GM19467 (cell line): ENCODE measurements around the gene GPATCH11.

Source experiments
- ATAC-seq: cut with Tn5 transposase; IDR thresholded peaks from one replicate; pipeline ENCODE4 v1.9.1; 2021; ENCODE audit warnings: mild to moderate bottlenecking, moderate library complexity; ENCODE audit not compliant: unreplicated experiment

Gene GPATCH11

DNA sequence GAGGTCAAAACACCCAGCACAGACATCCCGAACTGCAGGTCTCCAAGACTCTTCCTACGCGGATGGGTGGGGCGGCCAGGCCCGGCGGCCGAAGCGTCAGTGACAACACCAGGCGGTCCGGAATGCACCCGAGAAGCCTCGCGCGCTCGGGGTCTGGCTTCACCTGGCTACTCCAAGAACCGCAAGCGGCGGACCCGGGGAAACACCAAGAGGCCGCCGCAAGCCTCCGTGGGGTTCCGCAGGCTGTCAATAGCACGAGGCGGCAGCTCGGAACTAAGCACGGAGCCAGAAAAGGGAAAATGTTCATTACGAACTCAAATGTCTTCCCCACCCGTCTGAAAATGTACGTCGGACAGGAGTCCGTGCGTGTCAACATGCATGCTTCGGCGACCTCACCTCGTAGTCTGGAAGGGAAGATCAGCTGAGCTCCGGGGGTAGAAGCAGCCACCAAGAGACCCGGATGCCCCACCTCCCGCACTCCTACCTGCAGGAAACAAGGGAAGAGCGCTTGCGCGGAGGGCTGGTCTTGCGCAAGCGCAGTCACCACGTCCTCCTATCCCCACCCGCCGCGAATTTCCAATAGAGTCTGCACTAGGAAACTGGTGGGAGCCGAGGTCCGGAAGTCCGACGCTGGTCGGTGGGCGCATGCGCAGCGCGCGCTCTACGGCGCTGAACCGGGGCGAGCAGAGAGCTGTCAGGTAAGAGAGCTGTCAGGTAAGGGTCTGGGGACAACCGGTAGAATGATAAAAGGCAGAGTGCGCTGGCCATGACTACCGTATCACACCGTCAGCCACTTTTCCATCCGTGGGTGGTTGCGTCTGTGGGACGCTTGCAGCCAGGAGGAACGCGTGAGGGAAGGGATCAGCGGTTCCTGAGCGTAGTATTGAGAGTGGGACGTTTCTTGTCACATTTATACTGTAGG, at the start of gene GPATCH11, which contains the start of gene HEATR5B:
Gene GPATCH11, plus strand, starts transcription at position 646 of the 922 bp plus-strand sequence. CDS start 3,864 bp downstream, outside the sequence.
Gene HEATR5B, minus strand, starts transcription at position 500 of the 922 bp plus-strand sequence. CDS start 958 bp downstream, outside the sequence.
- peak; percentile 78 for ATAC-seq

DNA sequence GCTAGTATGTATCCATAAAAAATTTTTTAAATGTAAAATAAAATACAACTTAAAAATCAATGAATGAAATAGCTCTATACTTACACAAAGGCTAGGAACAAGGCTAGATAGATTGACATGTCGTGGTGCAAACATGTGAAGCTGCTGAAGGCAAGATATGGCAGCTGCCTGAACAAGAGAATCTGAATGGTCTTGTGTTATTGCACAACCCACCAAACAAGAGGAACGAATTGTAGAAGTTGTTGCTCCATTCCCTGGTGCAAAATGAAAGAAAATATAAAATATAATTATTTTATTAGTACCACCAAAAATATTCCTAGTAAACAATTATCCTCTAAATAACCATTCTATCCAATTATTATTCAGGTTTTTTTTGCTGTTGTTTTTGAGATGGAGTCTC, 46.5 kb upstream of the GPATCH11 start:
- ATAC-seq, result no peak

DNA sequence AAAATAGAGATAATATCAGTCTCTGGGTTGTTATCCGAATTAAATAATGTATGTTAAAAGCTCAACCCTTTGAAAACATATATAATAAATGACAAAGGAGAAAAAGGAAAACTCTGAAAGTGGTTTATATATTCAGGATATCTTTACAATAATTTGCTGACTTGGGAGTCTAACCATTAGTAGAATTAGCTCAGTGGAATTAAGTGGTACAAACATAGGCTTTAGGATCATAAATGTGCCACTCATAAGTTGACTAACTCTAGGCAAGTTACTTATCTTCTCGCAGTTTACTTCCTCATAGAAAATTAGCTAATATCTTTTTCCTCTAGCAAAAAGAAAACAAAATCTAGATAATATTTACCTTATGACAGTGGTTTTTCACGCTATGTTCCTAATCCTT, 44.7 kb upstream of the GPATCH11 start:
- no peak for ATAC-seq

DNA sequence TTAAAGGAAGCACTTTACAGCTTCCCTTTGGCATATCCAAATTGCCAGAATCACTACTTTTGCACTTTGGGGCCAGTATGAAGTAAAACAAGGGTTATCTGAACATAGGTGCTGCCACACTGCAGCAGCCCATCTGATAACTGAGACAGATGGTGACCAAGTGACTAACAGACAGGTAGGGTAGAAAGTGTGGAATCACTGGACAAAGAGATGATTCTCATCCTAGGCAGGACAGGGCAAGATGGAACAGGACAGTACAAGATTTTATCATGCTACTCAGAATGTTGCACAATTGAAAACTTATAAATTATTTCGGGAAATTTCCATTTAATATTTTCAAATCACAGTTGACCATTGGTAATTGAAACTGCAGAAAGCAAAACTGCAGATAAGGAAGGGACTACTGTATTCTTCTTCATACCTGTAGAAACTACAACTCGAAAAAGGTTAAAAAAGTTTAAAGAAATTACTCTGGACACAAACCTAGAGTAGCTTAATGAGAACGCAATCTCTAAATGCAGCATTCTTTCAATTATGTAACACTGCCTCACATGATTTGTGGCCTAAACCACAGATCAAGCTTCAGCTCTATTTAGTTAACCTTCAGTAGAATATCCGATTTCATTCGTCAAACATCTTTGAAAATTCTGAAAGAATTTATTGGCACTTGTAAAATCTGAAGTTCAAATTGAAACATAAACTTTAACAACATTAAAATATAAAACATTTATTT, 31.6 kb upstream of the GPATCH11 start:
- ATAC-seq, result no peak

DNA sequence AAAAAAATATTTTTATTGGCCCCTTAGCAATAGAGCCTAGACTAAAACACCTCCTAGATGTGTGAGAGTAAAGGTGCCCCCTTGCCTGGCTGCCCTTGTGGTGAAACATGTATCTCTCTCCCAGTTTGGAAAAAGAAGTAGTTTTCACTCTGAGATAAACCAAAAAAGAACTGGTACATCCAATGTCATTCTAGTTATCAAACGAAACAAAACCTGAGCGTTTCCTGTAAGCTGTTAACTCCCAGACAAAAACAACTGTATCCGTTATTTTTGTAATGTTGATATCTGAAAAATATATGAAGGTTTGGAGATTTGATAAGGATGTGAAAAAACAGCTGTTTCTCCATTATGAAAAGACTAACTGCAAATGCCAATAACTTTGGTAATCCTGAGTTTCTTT, 24.5 kb upstream of the GPATCH11 start:
- no peak for ATAC-seq

DNA sequence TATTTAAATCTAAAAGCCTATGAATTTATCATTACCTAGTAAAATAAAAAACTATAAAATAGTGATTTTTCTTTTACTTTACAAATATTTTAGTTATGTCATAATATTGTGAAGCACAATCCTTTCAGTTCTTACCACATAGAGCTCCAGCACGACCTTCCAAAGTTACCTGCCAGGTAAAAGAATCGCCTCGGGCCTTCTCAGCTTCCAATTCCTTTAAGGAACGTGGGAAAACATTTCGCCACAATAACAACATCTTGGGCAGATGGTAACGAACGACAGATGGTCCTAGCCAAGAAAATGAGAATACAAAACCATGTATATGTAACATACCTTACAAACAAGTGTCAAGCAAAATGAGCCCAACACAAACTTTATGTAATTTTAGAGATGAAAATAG, 23.9 kb upstream of the GPATCH11 start:
- ATAC-seq, result no peak

DNA sequence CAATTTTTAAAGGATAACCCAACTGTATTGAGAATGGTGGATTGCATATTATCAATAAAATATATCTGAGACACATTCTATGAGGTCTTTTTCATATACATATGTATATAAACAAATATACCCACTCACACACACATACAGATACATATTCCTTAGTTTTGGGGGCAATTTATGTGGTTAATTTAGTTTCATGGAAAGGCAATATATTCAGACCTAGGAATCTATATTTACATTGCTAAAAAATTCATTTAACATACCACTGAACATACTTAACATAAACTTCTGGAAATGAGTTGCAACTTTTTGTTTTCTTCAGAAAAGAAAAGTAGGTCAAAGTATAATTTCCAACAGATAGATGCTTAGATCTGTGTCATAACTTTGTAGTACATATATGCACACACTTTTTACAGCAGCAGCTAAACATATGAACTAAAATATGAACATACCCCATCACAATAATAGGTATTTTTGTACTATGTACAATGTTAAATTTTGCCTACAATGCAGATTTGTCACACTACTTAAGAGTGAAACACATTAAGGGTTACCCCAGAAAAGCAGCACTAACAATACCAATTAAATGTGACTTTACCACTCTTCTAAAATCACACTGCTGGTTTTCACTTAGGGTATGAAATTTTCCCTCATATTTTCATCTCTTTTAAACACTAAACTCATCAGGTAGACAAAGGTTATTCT, 23.2 kb upstream of the GPATCH11 start:
- ATAC-seq, result no peak

DNA sequence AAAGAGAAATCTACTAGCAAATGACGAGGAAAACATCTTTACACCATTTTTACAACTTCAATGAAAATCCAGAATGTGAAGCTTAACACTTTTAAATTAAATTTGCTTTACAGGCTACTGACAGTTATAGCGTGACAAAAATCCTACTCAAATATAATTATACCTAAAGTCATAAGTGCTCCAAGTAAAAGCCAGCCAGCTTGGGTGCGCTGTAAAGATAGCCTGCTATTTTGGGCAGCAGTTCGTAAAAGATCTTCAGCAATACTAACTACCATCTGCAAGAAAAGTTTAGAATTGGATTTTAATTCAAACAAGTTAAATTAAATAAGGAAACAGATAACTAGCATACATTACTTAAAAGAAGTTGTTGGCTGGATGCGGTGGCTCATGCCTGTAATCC, 22.5 kb upstream of the GPATCH11 start:
- no peak for ATAC-seq

DNA sequence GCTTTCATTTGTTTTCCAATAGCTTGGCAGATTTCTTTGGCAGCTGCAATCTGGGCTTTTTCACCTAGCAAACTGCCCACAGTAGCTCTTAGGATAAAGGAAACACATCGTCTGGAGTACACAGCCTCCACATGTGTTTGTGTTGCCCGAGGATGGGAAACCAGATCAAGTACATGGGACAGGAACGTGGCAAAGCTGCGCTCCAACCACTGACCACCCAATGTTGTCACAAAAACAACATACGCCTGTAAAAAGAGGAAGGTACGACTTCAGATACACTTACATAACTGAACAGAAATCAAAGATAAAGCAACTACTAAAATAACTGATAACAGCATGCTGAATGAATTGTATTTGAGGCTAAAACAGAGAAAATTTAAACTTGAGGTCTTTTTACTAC, 15.6 kb upstream of the GPATCH11 start:
- ATAC-seq, result no peak

DNA sequence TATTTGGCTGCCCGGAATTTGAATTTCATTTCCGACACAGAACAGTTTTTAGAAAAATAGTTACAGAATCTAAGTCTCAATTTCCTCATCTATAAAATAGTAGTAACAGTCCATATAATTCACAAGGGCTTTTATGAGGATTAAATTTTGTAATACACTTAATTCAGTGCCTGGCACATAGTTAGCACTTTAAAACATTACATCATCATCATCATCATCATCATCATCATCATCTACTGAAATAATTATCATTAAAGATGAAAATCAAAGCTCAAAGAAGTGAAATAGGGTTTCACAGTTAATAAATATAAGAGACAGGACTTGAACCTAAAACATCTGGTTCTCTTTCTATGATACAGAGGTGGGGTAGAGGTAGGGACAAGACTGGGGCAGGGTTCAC, 13.4 kb upstream of the GPATCH11 start:
- no peak for ATAC-seq

DNA sequence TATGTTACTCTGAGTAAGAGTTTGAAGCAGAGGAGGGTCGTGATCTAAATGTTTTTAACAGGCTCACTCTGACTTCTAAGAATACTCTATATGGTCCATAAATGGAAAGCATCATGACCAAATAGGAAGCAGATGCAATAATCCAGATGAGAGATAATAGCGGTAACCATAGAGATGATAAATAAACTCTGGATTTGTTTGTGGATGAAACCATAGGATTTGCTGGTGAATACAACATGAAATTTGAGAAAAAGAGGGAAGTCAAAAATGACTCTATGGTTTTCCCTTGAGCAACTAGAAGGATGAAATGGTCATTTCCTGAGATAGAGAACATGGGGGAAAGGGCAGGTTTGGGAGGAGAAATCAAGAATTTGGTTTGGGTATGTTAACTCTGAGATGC, 4.1 kb upstream of the GPATCH11 start:
- ATAC-seq, result no peak

DNA sequence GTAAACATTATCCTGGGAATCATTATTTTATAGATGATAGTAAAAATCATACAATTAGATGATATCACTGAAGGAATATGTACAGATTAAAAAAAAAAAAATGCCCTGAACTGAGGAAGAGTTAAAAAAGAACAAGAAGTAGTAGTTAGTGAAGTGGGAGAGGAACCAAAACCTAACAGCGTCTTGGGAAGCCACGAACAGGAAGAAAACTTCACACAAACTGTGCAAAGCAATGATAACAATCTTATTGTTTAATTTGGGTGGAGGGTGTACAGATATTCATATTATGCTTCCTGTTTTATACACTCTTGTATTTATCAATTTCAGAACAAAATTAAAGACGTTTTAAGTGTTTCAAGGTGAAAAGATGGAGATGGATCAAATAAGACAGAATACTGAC, 3.6 kb upstream of the GPATCH11 start:
- ATAC-seq, result no peak

DNA sequence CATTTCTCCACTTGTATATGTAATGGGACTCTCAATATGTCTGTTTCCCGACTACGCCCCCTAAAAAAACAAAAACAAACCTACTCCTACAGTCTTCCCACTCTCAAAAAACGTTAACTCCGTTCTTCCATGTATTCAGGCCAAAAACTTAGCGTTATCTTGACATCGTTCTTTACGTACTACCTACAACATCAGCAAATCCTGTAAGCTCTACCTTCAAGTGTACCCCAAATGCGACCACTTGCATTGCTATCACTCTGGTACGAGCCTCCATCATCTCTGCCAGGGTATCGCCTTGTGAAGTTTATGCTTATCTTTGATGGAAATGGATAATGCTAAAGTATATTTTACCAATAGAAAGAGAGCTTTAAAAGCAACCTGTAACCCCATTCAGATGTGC, 479 bp downstream of the GPATCH11 start:
- no peak for ATAC-seq

DNA sequence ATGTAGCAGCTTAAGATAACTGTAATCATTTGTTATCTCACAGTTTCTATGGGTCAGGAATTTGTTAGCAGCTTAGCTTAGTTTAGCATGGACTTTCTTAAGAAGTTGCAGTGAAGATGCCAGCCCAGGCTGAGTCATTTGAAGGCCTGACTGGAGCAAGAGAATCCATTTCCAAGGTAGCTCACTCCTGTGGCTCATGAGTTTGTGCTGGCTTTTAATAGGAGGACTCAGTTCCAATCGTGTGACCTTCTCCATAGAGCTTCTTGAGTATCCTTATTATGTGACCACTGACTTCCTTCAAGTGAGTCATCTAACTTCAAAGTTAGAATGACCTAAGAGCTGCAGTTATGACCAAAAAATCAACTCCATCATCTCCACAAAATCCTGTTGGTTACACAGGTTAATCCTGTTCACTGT, 1.4 kb downstream of the GPATCH11 start:
- no peak for ATAC-seq

DNA sequence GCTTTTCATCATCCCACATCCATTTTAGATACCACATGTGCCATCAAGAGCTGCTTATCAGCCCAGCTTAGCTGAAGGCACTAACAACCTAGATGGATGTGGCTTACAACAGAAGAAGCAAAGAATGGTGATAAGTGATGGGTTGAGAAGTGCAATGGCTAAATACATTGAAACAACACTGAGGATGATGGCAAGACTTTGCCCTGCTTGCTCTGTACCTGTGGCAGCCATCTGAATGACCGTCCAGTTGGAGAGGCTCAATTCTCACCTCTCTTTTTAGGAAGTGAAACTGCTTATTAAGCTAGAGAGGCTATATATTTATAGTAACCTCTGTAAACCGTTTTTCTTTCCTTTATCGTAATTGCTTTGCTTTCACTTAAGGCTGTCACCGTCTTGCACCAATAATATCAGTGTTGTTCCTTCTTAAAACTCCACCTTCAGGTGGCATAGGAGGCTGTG, 5.7 kb downstream of the GPATCH11 start:
- peak; percentile 88 for ATAC-seq

DNA sequence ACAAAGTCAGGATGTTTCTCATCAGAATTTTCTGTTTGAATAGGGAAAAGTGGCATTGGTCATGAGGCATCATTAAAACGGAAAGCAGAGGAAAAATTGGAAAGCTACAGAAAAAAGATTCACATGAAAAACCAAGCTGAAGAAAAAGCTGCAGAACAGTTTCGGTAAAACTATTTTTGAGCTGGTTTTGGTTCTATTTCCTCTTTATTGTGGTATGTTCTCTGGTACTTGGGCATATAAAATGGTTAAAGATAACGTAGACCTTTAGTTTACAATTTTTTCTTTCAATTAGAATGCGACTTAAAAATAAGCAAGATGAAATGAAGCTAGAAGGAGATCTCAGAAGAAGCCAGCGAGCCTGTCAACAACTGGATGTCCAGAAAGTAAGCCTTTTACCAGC, 7.6 kb downstream of the GPATCH11 start:
- ATAC-seq, result no peak

DNA sequence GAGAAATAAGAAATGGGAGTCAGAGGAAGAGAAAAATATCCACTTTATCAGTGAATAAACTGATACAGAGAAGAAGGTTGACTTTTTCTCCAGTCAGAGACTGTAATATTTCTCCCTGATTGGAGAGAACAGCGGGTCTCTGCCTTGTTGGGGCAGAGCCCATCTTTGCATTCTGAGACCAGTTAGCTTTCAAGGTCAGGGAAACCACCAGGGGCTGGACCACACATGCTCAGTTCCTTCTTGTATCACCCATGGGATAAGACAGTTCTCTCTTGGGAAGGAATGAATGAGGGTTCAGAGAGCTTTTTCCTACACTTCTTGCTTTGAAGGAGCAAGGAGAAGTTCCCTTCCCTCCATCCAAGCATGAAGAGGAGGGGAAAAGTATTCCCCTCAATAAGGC, 12.2 kb downstream of the GPATCH11 start:
- ATAC-seq, result no peak

DNA sequence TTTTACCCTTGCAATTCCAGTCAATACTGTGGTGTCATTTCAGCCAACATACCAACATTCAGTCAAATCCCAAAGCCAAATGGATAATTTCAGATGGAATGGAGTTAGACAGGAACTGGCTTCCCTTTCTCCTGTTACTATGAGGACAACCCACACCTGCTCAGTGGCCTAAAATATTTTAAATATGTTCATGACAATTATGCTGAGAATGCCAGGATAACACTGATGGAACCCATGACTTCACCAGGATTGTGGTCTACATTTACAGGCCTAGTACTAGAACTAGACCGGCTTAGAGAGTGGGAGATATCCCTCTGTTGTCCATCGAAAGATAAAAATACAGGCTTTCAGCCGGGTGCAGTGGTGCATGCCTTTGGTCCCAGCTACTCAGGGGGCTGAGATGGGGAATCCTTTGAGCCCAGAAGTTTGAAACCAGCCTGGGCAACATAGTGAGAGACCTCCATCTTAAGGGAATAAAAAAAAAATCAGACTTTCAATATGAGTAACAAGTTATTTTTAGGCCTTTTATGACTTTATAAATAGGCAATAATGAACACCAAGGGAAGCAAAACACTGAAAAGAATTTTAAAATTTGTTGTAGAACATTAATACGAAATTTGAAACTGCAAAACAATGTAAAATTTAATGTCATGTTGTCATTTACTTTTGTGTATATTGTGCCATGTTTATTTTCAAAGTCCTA, 14.2 kb downstream of the GPATCH11 start:
- ATAC-seq, result no peak

DNA sequence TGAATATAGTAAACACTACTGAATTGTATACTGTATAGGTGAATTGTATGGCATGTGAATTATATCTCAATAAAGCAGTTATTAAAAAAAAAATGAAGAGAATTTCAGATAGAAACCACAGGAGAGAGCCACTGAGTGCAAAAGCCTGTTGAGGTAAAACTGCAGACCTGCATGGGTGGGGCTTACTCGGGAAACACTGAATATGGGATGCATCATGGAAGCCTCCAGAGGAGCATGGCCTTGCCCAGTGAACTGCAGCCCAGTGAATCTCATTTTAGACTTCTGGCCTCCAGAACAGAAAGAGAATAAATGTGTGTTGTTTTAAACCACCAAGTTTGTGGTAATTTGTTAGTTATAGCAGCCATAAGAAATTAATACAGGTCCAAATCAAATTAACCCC, 15.7 kb downstream of the GPATCH11 start:
- no peak for ATAC-seq

DNA sequence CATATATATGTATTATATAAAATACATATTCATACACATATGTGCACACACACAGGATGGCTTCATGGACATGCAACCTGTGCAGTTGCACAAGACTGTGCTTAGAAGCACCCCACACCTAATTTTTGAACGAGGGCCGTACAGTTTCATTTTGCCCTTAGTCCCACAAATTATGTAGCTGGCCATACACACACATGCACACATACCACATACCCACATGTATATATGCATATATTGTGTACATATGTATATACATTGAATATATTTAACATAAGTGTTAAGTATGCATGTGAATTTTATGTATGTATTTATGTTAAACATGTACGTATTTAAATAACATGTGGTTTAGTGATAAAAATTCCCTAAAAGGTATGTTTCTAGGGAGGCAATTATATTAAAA, 18.3 kb downstream of the GPATCH11 start:
- no peak for ATAC-seq

DNA sequence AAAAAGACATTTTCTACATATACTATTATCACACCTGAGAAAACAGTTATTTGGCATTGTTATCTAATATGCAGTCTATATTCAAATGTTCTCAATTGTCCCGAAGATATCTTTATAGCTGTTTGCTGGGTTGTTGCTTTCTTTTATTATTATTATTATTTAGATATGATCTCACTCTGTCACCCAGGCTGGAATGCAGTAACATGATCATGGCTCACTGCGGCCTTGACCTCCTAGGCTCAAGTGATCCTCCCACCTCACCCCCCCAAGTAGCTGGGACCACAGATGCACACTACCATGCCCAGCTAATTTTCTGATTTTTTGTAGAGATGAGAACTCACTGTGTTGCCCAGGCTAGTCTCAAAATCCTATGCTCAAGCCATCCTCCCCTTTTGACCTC, 19.9 kb downstream of the GPATCH11 start:
- ATAC-seq, result no peak
